PC-3 (cell line): ENCODE data around the gene ARL2BP. TPM values are rescaled to one million over a fixed set of nuclear protein-coding genes. Genes with fewer than 3 reads are reported as not detected.

Experiments
- ATAC-seq: fragments of 200-7000 bp; cut with Tn5 transposase; 2 replicates; pipeline ENCODE4 v1.9.1; 2020; ENCODE audit warnings: mild to moderate bottlenecking, moderate library complexity
- BruUV-seq: library from RNA; stranded (reverse); fragments of 400-500 nt; replicated peaks from 2 replicates; lab custom pipeline; 2021; lab: Mats Ljungman, UMichigan
- CTCF ChIA-PET: fragments of 300-600 bp; sonication (Branson Sonifier 250); formaldehyde crosslinking; loops from one replicate; lab custom pipeline; 2022; ENCODE audit warnings: antibody characterized with exemption; lab: Charles Lee
- POLR2A ChIA-PET: fragments of 300-600 bp; sonication (Branson Sonifier 250); formaldehyde crosslinking; loops from one replicate; lab custom pipeline; 2022; ENCODE audit warnings: antibody characterized with exemption; ENCODE audit not compliant: unreplicated experiment; lab: Charles Lee
- DNase-seq: peaks from one replicate; pipeline ENCODE4 v3.0.0-alpha.2; 2015
- H2AFZ ChIP-seq: fragments of 300-600 bp; sonication (generic); 2 replicates; pipeline ENCODE4 v1.6.0; 2016; ENCODE audit warnings: antibody characterized with exemption, low read length
- H3F3A ChIP-seq: fragments of 300-600 bp; sonication (generic); one replicate; pipeline ENCODE4 v1.6.0; 2017; ENCODE audit warnings: antibody characterized with exemption, low read length, control low read depth, mild to moderate bottlenecking; ENCODE audit not compliant: unreplicated experiment
- H3K27ac ChIP-seq: fragments of 300-600 bp; sonication (generic); 2 replicates; pipeline ENCODE4 v1.5.1; 2016; ENCODE audit warnings: mild to moderate bottlenecking, low read length
- H3K27me3 ChIP-seq: fragments of 300-600 bp; sonication (generic); 2 replicates; pipeline ENCODE4 v1.6.1; 2016; ENCODE audit warnings: low read length, mixed read lengths
- H3K36me3 ChIP-seq: fragments of 300-600 bp; sonication (generic); 2 replicates; pipeline ENCODE4 v1.6.1; 2016; ENCODE audit warnings: low read depth, mixed run types, low read length, mixed read lengths
- H3K4me1 ChIP-seq: fragments of 300-600 bp; sonication (generic); 2 replicates; pipeline ENCODE4 v1.5.1; 2016; ENCODE audit warnings: low read length; ENCODE audit not compliant: insufficient read depth
- H3K4me2 ChIP-seq: fragments of 300-600 bp; sonication (generic); 2 replicates; pipeline ENCODE4 v1.6.0; 2016; ENCODE audit warnings: low read length
- H3K4me3 ChIP-seq: fragments of 300-600 bp; sonication (generic); 2 replicates; pipeline ENCODE4 v1.5.1; 2016; ENCODE audit warnings: mild to moderate bottlenecking, low read length, mixed read lengths
- H3K79me2 ChIP-seq: fragments of 300-600 bp; sonication (generic); 2 replicates; pipeline ENCODE4 v1.6.1; 2017; ENCODE audit warnings: low read length, mixed read lengths
- H3K9ac ChIP-seq: fragments of 300-600 bp; sonication (generic); 2 replicates; pipeline ENCODE4 v1.6.0; 2016; ENCODE audit warnings: mild to moderate bottlenecking, low read length
- H3K9me2 ChIP-seq: fragments of 300-600 bp; sonication (generic); replicated peaks from 2 replicates; pipeline ENCODE4 v1.6.1; 2016; ENCODE audit warnings: mixed run types, low read length, mixed read lengths
- H3K9me3 ChIP-seq: fragments of 300-600 bp; sonication (generic); 2 replicates; pipeline ENCODE4 v1.6.1; 2016; ENCODE audit warnings: low read length, mixed read lengths
- H4K20me1 ChIP-seq: fragments of 300-600 bp; sonication (generic); 2 replicates; pipeline ENCODE4 v1.6.1; 2016; ENCODE audit warnings: low read length, mixed read lengths
- CTCF ChIP-seq: fragments of 300-600 bp; sonication (generic); conservative IDR thresholded peaks from 2 replicates; pipeline ENCODE4 v1.5.1; 2017; ENCODE audit warnings: antibody characterized with exemption, low read depth, mild to moderate bottlenecking, low read length
- EZH2 ChIP-seq: fragments of 300-600 bp; sonication (generic); IDR thresholded peaks from one replicate; pipeline ENCODE4 v1.6.1; 2017; ENCODE audit warnings: antibody characterized with exemption, mild to moderate bottlenecking, low read length; ENCODE audit not compliant: unreplicated experiment
- EZH2phosphoT487 ChIP-seq: fragments of 300-600 bp; sonication (generic); IDR thresholded peaks from 2 replicates; pipeline ENCODE4 v1.6.1; 2018; ENCODE audit warnings: mild to moderate bottlenecking, antibody characterized with exemption, low read length, borderline replicate concordance
- intact Hi-C: fragments of 100-400 bp; cut with micrococcal nuclease; formaldehyde crosslinking; loops from 2 replicates; pipeline ENCODE4 v1.9.0; 2023
- total RNA-seq: library from RNA; depleted of rRNA; stranded (reverse); fragments of >200 nt; gene quantifications from 2 replicates; pipeline ENCODE4 v1.2.3, GENCODE V29; 2014

ARL2BP gene
- total RNA-seq, 1 experiment from 2014 or later: 38.4 TPM

DNA sequence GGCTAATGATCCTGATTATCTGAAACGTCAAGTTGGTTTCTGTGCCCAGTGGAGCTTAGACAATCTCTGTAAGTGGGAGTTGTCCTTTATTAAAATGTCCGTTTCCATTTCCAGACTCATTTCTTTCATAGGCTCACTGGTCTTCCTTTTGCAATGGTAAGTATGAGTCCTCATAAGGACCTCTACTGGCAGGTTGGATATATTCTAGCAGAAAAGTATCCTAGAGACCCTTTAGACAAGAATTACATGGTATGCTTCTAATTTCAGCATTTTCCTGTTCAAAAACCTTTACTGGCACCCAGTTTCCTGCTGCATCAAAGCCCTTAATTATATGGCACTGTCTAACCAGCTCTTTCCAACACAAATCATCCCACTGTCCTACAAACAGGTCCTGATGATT is 28.1 kb upstream of the ARL2BP start:
- Histone ChIP-seq H3K9ac (no peak overlapping the region), H3K27ac (no peak overlapping the region), H3K4me3 (no peak overlapping the region), H3F3A (no peaks in the 10 kb centered on the region), H3K27me3 (no peaks in the 10 kb centered on the region), H3K4me1 (no peaks in the 10 kb centered on the region), H3K4me2 (no peak overlapping the region), H2AFZ (no peak overlapping the region), H3K9me3 (no peaks in the 10 kb centered on the region), H3K79me2 (no peaks in the 10 kb centered on the region), H3K9me2 (no peaks in the 10 kb centered on the region), H3K36me3 (peaks cover 79% of the 10 kb centered on the region), H4K20me1 (no peaks in the 10 kb centered on the region)
- DNase-seq (no peak), ATAC-seq (no peak)
- intact Hi-C loops: no loop called here
- CTCF ChIA-PET: no interaction called here
- POLR2A ChIA-PET: no interaction called here
- BruUV-seq: no TSS peak
- no peak for TF ChIP-seq CTCF
- no peak for TF ChIP-seq EZH2phosphoT487
- no peak for TF ChIP-seq EZH2

- Histone ChIP-seq H3K9me3 (no peaks in the 10 kb centered on the region), H3K9ac (no peak overlapping the region), H4K20me1 (no peaks in the 10 kb centered on the region), H3K79me2 (no peaks in the 10 kb centered on the region), H3K4me2 (no peak overlapping the region), H3K36me3 (peaks cover 48% of the 10 kb centered on the region), H2AFZ (no peak overlapping the region), H3K9me2 (no peaks in the 10 kb centered on the region), H3K27ac (no peak overlapping the region), H3K27me3 (no peaks in the 10 kb centered on the region), H3K4me1 (no peaks in the 10 kb centered on the region), H3F3A (no peaks in the 10 kb centered on the region), H3K4me3 (no peak overlapping the region)
- intact Hi-C loops: no loop called here
- no peak for TF ChIP-seq EZH2
- TF ChIP-seq EZH2phosphoT487: no peak
- TF ChIP-seq CTCF: no peak
- DNase-seq (no peak), ATAC-seq (no peak)
- no TSS peak for BruUV-seq
- CTCF ChIA-PET: no interaction called here
- POLR2A ChIA-PET: no interaction called here
Measured at GRCh38 chr16:57223057-57223456, 22.0 kb upstream of the ARL2BP start.

GRCh38 chr16:57224651-57225335 is 20.3 kb upstream of the ARL2BP start:
- H3K27me3 ChIP-seq: no peaks in the 10 kb centered on the region
- DNase-seq: no peak
- H3K4me3 ChIP-seq: no peak overlapping the region
- ChIA-PET CTCF (no interaction called here), POLR2A (no interaction called here)
- TF ChIP-seq CTCF (no peak), EZH2 (no peak), EZH2phosphoT487 (no peak)
- no peak overlapping the region for H3K9ac ChIP-seq
- no peaks in the 10 kb centered on the region for H3K9me2 ChIP-seq
- H2AFZ ChIP-seq: no peak overlapping the region
- no peak overlapping the region for H3K4me2 ChIP-seq
- no peaks in the 10 kb centered on the region for H4K20me1 ChIP-seq
- no peaks in the 10 kb centered on the region for H3K79me2 ChIP-seq
- no peak for ATAC-seq
- BruUV-seq: no TSS peak
- intact Hi-C loops: no loop called here
- H3K9me3 ChIP-seq: no peaks in the 10 kb centered on the region
- H3K4me1 ChIP-seq: no peaks in the 10 kb centered on the region
- no peak overlapping the region for H3K27ac ChIP-seq
- H3F3A ChIP-seq: no peaks in the 10 kb centered on the region
- H3K36me3 ChIP-seq: peaks cover 43% of the 10 kb centered on the region
